ENCODE results near the gene MRTFA. TPM values are rescaled to one million over a fixed set of nuclear protein-coding genes. Genes with fewer than 3 reads are reported as not detected.
A peak's percentile ranks its signal among the peaks of the same experiment; 100 is the strongest.

MRTFA gene
- total and polyA plus RNA-seq, 2 of the 13 experiments (the other 11 are each of a cell fraction or from before 2014, with no cell fraction given): 2.4 to 8.2 TPM

DNA sequence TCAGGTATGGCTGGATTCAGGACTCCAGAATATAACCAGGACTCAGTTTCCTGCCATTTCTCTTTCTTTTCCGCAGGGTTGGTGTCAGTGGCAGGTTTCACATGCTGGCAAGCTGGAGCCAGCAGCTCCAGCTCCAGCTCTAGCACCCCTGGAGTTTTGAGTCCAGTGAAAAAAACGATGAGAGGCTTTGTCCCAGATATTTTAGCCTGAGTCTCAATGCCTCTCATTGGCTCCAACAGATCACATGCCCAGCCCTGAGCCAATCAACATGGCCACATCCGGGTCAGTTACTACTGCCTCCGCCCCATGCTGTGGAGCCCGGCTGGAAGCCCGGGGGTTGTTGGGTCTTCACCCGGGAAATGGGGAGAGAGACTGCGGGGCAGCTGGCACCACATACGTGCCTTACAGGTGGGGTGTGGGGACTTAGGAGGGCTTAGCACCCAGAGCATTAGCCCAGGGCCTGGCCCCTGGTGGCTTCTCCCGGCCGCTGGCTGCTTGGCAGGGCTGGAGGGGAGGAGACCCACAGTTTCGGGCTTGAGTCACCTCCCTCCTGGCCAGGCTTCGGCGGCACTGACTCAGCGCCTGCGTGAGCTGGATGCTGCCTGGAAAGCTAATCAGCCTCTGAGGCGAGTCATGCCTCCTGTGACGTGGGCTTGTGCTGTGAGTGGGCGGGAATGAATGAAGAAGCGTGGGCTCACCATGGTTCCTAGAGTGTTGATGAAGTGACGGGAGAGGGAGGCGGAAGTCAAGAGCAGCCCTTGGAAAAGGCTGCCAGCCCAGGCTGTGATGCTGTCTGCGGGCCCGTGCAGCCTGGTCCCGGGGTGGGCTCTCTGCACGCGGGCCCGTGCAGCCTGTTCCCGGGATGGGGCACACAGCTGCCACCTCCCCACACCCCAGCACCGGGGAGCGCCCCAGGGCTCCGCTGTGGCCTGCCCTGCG, 15.3 kb upstream of the MRTFA start (continued):
- TF ChIP-seq, protein P1, sequence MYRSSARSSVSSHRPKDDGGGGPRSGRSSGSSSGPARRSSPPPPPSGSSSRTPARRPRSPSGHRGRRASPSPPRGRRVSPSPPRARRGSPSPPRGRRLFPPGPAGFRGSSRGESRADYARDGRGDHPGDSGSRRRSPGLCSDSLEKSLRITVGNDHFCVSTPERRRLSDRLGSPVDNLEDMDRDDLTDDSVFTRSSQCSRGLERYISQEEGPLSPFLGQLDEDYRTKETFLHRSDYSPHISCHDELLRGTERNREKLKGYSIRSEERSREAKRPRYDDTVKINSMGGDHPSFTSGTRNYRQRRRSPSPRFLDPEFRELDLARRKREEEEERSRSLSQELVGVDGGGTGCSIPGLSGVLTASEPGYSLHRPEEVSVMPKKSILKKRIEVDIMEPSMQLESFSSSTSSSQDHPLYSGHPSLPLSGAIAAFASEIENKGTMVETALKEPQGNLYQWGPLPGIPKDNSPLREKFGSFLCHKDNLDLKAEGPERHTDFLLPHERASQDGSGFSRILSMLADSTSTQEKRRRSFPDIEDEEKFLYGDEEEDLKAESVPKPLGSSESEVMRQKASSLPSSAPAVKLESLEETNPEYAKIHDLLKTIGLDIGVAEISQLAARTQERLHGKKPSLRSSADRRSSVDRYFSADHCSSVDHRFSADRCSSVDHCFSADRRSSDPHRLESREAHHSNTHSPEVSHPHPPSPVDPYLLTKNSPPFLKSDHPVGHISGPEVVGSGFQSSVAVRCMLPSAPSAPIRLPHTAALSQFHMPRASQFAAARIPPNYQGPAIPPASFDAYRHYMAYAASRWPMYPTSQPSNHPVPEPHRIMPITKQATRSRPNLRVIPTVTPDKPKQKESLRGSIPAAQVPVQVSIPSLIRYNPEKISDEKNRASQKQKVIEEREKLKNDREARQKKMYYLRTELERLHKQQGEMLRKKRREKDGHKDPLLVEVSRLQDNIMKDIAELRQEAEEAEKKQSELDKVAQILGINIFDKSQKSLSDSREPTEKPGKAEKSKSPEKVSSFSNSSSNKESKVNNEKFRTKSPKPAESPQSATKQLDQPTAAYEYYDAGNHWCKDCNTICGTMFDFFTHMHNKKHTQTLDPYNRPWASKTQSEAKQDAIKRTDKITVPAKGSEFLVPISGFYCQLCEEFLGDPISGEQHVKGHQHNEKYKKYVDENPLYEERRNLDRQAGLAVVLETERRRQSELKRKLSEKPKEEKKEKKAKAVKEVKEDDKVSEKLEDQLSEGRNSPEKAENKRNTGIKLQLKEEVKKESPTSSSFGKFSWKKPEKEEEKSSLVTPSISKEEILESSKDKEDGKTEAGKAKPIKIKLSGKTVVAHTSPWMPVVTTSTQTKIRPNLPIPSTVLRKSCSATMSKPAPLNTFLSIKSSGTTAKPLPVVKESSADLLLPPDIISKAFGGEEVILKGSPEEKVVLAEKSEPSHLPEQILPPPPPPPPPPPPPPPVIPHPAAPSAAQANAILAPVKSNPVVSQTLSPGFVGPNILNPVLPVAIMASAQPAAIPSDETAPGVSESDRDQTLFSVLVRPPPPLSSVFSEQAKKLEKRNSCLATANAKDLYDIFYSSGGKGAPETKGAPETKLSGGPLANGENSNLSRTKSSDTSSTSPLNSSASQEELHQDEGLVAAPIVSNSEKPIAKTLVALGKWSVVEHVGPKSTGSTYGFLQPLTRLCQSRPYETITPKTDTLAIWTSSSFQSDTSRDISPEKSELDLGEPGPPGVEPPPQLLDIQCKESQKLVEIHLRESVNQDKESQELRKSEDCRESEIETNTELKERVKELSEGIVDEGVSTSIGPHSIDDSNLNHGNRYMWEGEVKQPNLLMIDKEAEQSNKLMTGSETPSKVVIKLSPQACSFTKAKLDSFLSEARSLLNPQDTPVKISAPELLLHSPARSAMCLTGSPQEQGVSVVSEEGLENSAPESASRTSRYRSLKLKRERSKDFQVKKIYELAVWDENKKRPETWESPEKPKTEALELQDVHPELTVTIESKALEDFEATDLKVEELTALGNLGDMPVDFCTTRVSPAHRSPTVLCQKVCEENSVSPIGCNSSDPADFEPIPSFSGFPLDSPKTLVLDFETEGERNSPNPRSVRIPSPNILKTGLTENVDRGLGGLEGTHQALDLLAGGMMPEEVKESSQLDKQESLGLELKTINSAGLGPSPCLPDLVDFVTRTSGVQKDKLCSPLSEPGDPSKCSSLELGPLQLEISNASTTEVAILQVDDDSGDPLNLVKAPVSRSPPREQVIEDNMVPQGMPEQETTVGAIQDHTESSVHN (CRISPR knock-in tag; IDR thresholded peaks at IDR 0.05): peak; percentile 58; the same call in 1 of the 2 replicates
- TF ChIP-seq PLSCR1 (CRISPR knock-in tag; IDR thresholded peaks at IDR 0.05; ENCODE audit: borderline replicate concordance) (no peak), KLF6 (CRISPR knock-in tag; IDR thresholded peaks at IDR 0.05) (0 out of 2 replicates have a peak, but pooled peaks have one; percentile 61), SCMH1 (CRISPR knock-in tag; IDR thresholded peaks at IDR 0.05; ENCODE audit: borderline replicate concordance) (no peak), JUND (CRISPR knock-in tag; IDR thresholded peaks at IDR 0.05) (0 out of 2 replicates have a peak, but pooled peaks have one; percentile 29), HOXA9 (CRISPR knock-in tag; IDR thresholded peaks at IDR 0.05; ENCODE audit: borderline replicate concordance) (no peak), FOXJ3 (CRISPR knock-in tag; IDR thresholded peaks at IDR 0.05; ENCODE audit: borderline replicate concordance) (no peak; the same call in 1 of the 2 replicates), ZNF550 (CRISPR knock-in tag; IDR thresholded peaks at IDR 0.05; ENCODE audit: borderline replicate concordance) (0 out of 2 replicates have a peak, but pooled peaks have one; percentile 59), TFAP4 (IDR thresholded peaks at IDR 0.05; ENCODE audit: borderline replicate concordance, low read depth) (peak; percentile 10; the same call in 1 of the 2 replicates), REPIN1 (CRISPR knock-in tag; IDR thresholded peaks at IDR 0.05; ENCODE audit: borderline replicate concordance, low read depth) (peak; percentile 78; the same call in 1 of the 2 replicates), ZNF672 (CRISPR knock-in tag; IDR thresholded peaks at IDR 0.05) (no peak)
- TF ChIP-seq, protein P2, sequence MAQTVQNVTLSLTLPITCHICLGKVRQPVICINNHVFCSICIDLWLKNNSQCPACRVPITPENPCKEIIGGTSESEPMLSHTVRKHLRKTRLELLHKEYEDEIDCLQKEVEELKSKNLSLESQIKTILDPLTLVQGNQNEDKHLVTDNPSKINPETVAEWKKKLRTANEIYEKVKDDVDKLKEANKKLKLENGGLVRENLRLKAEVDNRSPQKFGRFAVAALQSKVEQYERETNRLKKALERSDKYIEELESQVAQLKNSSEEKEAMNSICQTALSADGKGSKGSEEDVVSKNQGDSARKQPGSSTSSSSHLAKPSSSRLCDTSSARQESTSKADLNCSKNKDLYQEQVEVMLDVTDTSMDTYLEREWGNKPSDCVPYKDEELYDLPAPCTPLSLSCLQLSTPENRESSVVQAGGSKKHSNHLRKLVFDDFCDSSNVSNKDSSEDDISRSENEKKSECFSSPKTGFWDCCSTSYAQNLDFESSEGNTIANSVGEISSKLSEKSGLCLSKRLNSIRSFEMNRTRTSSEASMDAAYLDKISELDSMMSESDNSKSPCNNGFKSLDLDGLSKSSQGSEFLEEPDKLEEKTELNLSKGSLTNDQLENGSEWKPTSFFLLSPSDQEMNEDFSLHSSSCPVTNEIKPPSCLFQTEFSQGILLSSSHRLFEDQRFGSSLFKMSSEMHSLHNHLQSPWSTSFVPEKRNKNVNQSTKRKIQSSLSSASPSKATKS (CRISPR knock-in tag; IDR thresholded peaks at IDR 0.05): no peak; the same call in 1 of the 2 replicates
- TF ChIP-seq, protein P3, sequence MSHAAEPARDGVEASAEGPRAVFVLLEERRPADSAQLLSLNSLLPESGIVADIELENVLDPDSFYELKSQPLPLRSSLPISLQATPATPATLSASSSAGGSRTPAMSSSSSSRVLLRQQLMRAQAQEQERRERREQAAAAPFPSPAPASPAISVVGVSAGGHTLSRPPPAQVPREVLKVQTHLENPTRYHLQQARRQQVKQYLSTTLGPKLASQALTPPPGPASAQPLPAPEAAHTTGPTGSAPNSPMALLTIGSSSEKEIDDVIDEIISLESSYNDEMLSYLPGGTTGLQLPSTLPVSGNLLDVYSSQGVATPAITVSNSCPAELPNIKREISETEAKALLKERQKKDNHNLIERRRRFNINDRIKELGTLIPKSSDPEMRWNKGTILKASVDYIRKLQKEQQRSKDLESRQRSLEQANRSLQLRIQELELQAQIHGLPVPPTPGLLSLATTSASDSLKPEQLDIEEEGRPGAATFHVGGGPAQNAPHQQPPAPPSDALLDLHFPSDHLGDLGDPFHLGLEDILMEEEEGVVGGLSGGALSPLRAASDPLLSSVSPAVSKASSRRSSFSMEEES (CRISPR knock-in tag; IDR thresholded peaks at IDR 0.05): peak; percentile 56; the same call in 1 of the 2 replicates

Measured in HepG2 (cell line).